Liver (tissue), 9 donors: Measurements from ENCODE around the gene SERTAD2. TPM values are rescaled to one million over a fixed set of nuclear protein-coding genes. Genes with fewer than 3 reads are reported as not detected.

Experiments used
- DNase-seq: peaks from one replicate; pipeline ENCODE4 v3.0.0-alpha.2; 2017; ENCODE audit warnings: low spot score
- H3K27ac ChIP-seq, 2 donors: one replicate each; pipeline ENCODE4 v1.7.0; 2013; ENCODE audit warnings: inconsistent platforms in 2 of 2, low read length in 2 of 2, control low read depth in 1 of 2, low read depth in 1 of 2, mild to moderate bottlenecking in 1 of 2
- H3K27me3 ChIP-seq, 4 donors: one replicate each; pipeline versions ENCODE4 v1.6.1 to v1.7.0; 2013; ENCODE audit warnings: low read length in 3 of 4, inconsistent platforms in 1 of 4, mild to moderate bottlenecking in 1 of 4, moderate library complexity in 1 of 4; ENCODE audit not compliant: control insufficient read depth in 4 of 4, insufficient read depth in 4 of 4
- H3K36me3 ChIP-seq, 4 donors: one replicate each; pipeline versions ENCODE4 v1.6.1 to v1.7.0; 2013; ENCODE audit warnings: low read length in 3 of 4, mild to moderate bottlenecking in 3 of 4, low read depth in 1 of 4, moderate library complexity in 1 of 4; ENCODE audit not compliant: control insufficient read depth in 4 of 4, insufficient read depth in 3 of 4
- H3K4me1 ChIP-seq, 4 donors: one replicate each; pipeline versions ENCODE4 v1.6.1 to v1.7.0; 2013; ENCODE audit warnings: low read length in 3 of 4, mild to moderate bottlenecking in 3 of 4, moderate library complexity in 1 of 4; ENCODE audit not compliant: control insufficient read depth in 4 of 4, insufficient read depth in 4 of 4
- H3K4me3 ChIP-seq, 3 donors: one replicate each; pipeline versions ENCODE4 v1.6.1 to v1.7.0; 2013; ENCODE audit warnings: low read length in 3 of 3, control low read depth in 1 of 3, low read depth in 1 of 3, mild to moderate bottlenecking in 1 of 3
- H3K9ac ChIP-seq, 2 donors: one replicate each; pipeline ENCODE4 v1.7.0; 2013; ENCODE audit warnings: low read length in 2 of 2, mild to moderate bottlenecking in 2 of 2, moderate library complexity in 2 of 2, control low read depth in 1 of 2, low read depth in 1 of 2
- H3K9me3 ChIP-seq, 4 donors: one replicate each; pipeline versions ENCODE4 v1.6.1 to v1.7.0; 2013; ENCODE audit warnings: low read length in 3 of 4; ENCODE audit not compliant: control insufficient read depth in 4 of 4
- ATF3 ChIP-seq: IDR thresholded peaks from 2 replicates; pipeline ENCODE4 v1.6.1; 2016; ENCODE audit warnings: antibody characterized with exemption
- CTCF ChIP-seq: fragments of 150-350 bp; IDR thresholded peaks from 2 replicates; pipeline ENCODE4 v1.5.1; 2017; ENCODE audit warnings: improper control_type of control experiment, low read depth, low read length; ENCODE audit not compliant: missing input control
- EGR1 ChIP-seq, 2 donors: IDR thresholded peaks; 2 replicates each; pipeline ENCODE4 v1.6.1; 2016 to 2018; ENCODE audit warnings: antibody characterized with exemption in 2 of 2, low read depth in 2 of 2
- FOXA1 ChIP-seq: IDR thresholded peaks from 2 replicates; pipeline ENCODE4 v1.6.1; 2016; ENCODE audit warnings: antibody characterized with exemption
- FOXA2 ChIP-seq: IDR thresholded peaks from 2 replicates; pipeline ENCODE4 v1.6.1; 2016; ENCODE audit warnings: antibody characterized with exemption
- GABPA ChIP-seq, 2 donors: IDR thresholded peaks in 1 of 2; conservative IDR thresholded peaks in 1 of 2; 2 replicates each; pipeline ENCODE4 v1.6.1; 2016; ENCODE audit warnings: antibody characterized with exemption in 2 of 2, mild to moderate bottlenecking in 1 of 2, moderate library complexity in 1 of 2
- HNF4A ChIP-seq, 2 donors: conservative IDR thresholded peaks; 2 replicates each; pipeline ENCODE4 v1.6.1; 2016; ENCODE audit warnings: antibody characterized with exemption in 2 of 2, mild to moderate bottlenecking in 2 of 2
- HNF4G ChIP-seq: IDR thresholded peaks from 2 replicates; pipeline ENCODE4 v1.6.1; 2016; ENCODE audit warnings: antibody characterized with exemption
- JUND ChIP-seq, 2 donors: IDR thresholded peaks; 2 replicates each; pipeline ENCODE4 v1.6.1; 2016; ENCODE audit warnings: antibody characterized with exemption in 2 of 2
- MAX ChIP-seq: IDR thresholded peaks from 2 replicates; pipeline ENCODE4 v1.6.1; 2016; ENCODE audit warnings: antibody characterized with exemption
- RAD21 ChIP-seq, 2 donors: IDR thresholded peaks; 2 replicates each; pipeline ENCODE4 v1.6.1; 2016; ENCODE audit warnings: antibody characterized with exemption in 2 of 2, mild to moderate bottlenecking in 2 of 2
- REST ChIP-seq: IDR thresholded peaks from 2 replicates; pipeline ENCODE4 v1.6.1; 2016; ENCODE audit warnings: antibody characterized with exemption, mild to moderate bottlenecking
- RXRA ChIP-seq, 2 donors: IDR thresholded peaks; 2 replicates each; pipeline ENCODE4 v1.6.1; 2017 to 2018; ENCODE audit warnings: antibody characterized with exemption in 2 of 2, mild to moderate bottlenecking in 1 of 2
- SP1 ChIP-seq: IDR thresholded peaks from 2 replicates; pipeline ENCODE4 v1.6.1; 2018; ENCODE audit warnings: antibody characterized with exemption, mild to moderate bottlenecking
- TAF1 ChIP-seq: conservative IDR thresholded peaks from 2 replicates; pipeline ENCODE4 v1.6.1; 2016; ENCODE audit warnings: antibody characterized with exemption, mild to moderate bottlenecking
- YY1 ChIP-seq: IDR thresholded peaks from 2 replicates; pipeline ENCODE4 v1.6.1; 2016; ENCODE audit warnings: antibody characterized with exemption, mild to moderate bottlenecking
- ZBTB33 ChIP-seq: IDR thresholded peaks from 2 replicates; pipeline ENCODE4 v1.6.1; 2016; ENCODE audit warnings: antibody characterized with exemption
- WGBS: extraction: QIAGEN DNeasy Blood & Tissue Kit; methylation state at CpG from one replicate; pipeline ENCODE4 v1.1.7; 2013; 5-methylcytosine and 5-hydroxymethylcytosine counted together
- polyA plus RNA-seq, 2 donors: library from polyadenylated mRNA; stranded (reverse) in 1 of 2; unstranded in 1 of 2; fragments of 200-250 nt in 1 of 2; fragments of >200 nt in 1 of 2; fragmentation: Nextera tagmentation in 1 of 2; extraction: Ambion mirVana in 1 of 2; gene quantifications; one replicate each; pipeline versions ENCODE4 v1.2.1 to v1.2.3, GENCODE V29; 2013 to 2015
- total RNA-seq, 2 donors: library from RNA; depleted of rRNA; stranded (reverse); fragments of >200 nt; gene quantifications; one replicate each; pipeline ENCODE4 v1.2.3, GENCODE V29; 2014
- donor health status: healthy.
- donor health status: healthy.
- donor health status: healthy.
- donor health status: healthy.
- donor health status: healthy.

The SERTAD2 gene
- total and polyA plus RNA-seq, 4 donors, result 5.1 to 13.3 (median 6.4) TPM

- H3K4me1 ChIP-seq, result peaks cover 0 to 2% (median 0%) of the 10 kb centered on the region in 4 donors
- no peaks in the 10 kb centered on the region for H3K9me3 ChIP-seq
- no peaks in the 10 kb centered on the region for H3K36me3 ChIP-seq
- 95% methylated on average over 8 of the region's 8 CpGs for WGBS
- no peak overlapping the region for H3K9ac ChIP-seq
- no peaks in the 10 kb centered on the region for H3K27me3 ChIP-seq
- no peak overlapping the region for H3K4me3 ChIP-seq
- no peak for DNase-seq
- no peak for TF ChIP-seq YY1
- TF ChIP-seq HNF4G, result no peak
- no peak for TF ChIP-seq CTCF
- no peak for TF ChIP-seq GABPA (IDR thresholded peaks at IDR 0.05 in 1 of 2, conservative IDR thresholded peaks at IDR 0.05 in 1 of 2)
- TF ChIP-seq HNF4A (conservative IDR thresholded peaks at IDR 0.05), result no peak
- no peak for TF ChIP-seq MAX
- TF ChIP-seq RXRA (IDR thresholded peaks at IDR 0.05), result no peak
- no peak for TF ChIP-seq ZBTB33
- no peak for TF ChIP-seq FOXA2
- TF ChIP-seq JUND (IDR thresholded peaks at IDR 0.05), result no peak
- no peak for TF ChIP-seq SP1
- TF ChIP-seq FOXA1, result no peak
- TF ChIP-seq EGR1 (IDR thresholded peaks at IDR 0.05; ENCODE audit: low read depth in 2 of 2), result no peak
- TF ChIP-seq ATF3, result no peak
- TF ChIP-seq REST, result no peak
- TF ChIP-seq TAF1, result no peak
- H3K27ac ChIP-seq, result no peak overlapping the region
Observed at GRCh38 chr2:64665709-64666108, 12.0 kb upstream of the SERTAD2 start.

GRCh38 chr2:64663402-64663801 is 9.7 kb upstream of the SERTAD2 start:
- no peaks in the 10 kb centered on the region for H3K9me3 ChIP-seq
- peaks cover 0 to 2% (median 0%) of the 10 kb centered on the region in 4 donors for H3K4me1 ChIP-seq
- H3K27ac ChIP-seq, result no peak overlapping the region
- H3K36me3 ChIP-seq, result no peaks in the 10 kb centered on the region
- no peaks in the 10 kb centered on the region for H3K27me3 ChIP-seq
- no peak for DNase-seq
- no peak overlapping the region for H3K4me3 ChIP-seq
- H3K9ac ChIP-seq, result no peak overlapping the region
- 100% methylated on average over 1 of the region's 1 CpG for WGBS
- TF ChIP-seq HNF4A (conservative IDR thresholded peaks at IDR 0.05) (no peak), CTCF (no peak), ATF3 (no peak), ZBTB33 (no peak), FOXA2 (no peak), RAD21 (IDR thresholded peaks at IDR 0.05) (no peak)
